ENCODE results near the gene FREY1.

- TF ChIP-seq CTCF (IDR thresholded peaks at IDR 0.05) (no peak), POLR2A (IDR thresholded peaks at IDR 0.05) (no peak)
Observed at GRCh38 chr11:45877221-45877620, 29.9 kb downstream of the FREY1 start.
